A549 treated with RU486 at 1 μM for 4 hours (cell line): ENCODE results near the gene PRKACA. TPM values are rescaled to one million over a fixed set of nuclear protein-coding genes. Genes with fewer than 3 reads are reported as not detected.

Source experiments
- total RNA-seq: library from RNA; stranded (reverse); fragments of 200-300 nt; extraction: Qiagen RNA extraction; gene quantifications from 5 replicates; pipeline ENCODE4 v1.2.3, GENCODE V29; 2022; ENCODE audit warnings: low read depth

The PRKACA gene
- total RNA-seq: 31.1 to 34.9 TPM (median 33.2 TPM) in 5 replicates

GRCh38 chr19:14117668-14118164, at the start of gene PRKACA:
Gene PRKACA, minus strand, starts transcription at chr19:14117762. Its CDS starts 215 bp downstream, at chr19:14117547.

GRCh38 chr19:14136509-14137281, 19.1 kb upstream of the PRKACA start, which contains the start of gene ASF1B:
Gene ASF1B, minus strand, starts transcription at chr19:14136589. Its CDS starts 133 bp downstream, at chr19:14136456.

GRCh38 chr19:14090509-14091080, 27.0 kb downstream of the PRKACA start, which contains the start of gene SAMD1:
Gene SAMD1, minus strand, starts transcription at chr19:14090751.

GRCh38 chr19:14085309-14085995, 32.1 kb downstream of the PRKACA start, which contains the start of gene C19orf67:
Gene C19orf67, minus strand, starts transcription at chr19:14085783. Its CDS starts 156 bp downstream, at chr19:14085627.

DNA sequence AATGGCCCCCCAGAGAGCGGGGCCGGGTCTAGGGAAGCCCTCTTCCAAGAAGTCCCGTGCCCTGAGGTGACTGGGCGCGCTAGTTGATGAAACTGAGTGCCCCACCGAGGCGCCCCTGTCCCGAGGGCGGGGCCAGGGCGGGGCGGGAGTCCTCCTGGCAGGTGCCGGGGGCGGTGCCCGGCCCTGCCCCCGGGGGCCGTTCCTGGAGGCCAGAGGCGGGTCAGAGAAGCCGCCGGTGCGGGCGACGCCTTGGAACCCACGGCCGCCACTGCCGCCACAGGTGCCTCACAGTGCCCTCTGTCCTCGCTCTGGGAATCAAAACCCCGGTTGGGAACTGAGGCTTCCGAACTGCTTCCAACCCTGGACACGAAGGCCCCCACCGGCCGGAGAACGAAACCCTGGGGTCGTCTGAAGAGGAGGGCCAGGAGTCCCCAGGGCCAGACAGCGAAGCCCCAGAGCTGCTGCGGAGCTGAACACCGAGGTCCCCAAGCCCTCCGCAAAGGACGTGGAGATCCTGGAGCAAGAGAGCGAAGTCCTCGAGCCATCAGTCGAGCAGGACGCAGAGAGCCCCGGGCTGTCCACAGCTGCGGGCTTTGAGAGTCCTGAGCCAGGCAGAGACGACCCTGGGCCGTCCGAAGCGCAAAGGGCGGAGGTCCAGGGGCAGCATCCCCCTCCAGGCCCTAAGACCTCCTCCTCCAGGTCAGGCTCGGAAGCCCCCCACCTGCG, 44.9 kb downstream of the PRKACA start, which contains the start of gene MISP3:
MISP3 (plus strand) TSS at position 252 of the 726 bp plus-strand sequence. CDS start 524 bp downstream, outside the sequence.

DNA sequence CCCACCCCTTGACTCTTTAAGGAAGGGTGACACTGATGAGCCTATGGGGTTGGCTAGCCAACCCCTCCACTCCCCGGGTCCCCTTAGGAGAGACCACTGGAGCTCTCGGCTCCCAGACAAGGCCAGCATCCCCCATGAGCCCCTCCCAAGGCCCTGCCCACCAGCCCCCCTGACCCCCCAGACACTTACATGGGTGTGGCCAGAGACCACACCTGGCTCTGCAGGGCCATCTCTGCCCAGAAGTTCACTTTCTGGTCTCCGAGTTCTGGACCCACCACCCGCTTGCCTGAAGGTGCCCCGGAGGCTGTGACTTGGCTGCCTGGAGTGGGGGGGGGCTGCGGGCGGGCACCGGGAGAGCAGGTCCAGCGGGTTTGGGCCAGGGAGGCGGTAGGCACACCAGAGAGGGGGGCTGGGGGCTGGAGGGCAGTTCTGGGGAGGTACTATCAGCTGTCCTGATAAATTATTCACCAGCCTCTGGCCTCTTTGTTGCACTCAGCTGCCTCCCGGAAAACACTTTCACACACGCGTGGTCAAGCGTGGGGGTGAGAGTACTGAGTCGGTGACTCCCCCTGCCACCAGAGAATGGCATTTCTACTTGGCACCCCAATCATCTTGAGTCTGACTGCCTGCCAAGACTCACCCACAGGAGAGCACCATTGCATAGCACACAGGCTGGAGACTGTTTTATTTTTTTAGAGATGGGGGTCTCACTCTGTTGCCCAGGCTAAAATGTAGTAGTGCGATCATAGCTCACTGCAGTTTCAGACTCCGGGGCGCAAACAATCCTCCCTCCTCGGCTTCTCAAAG, 55.6 kb downstream of the PRKACA start, which contains the start of gene PALM3:
PALM3 (minus strand) TSS at position 326 of the 807 bp plus-strand sequence; CDS start at position 230, 96 bp downstream.

Other genes with a start within 250 kb of the PRKACA start
- gene NANOS3, start 240.6 kb downstream of the PRKACA start, total RNA-seq: 1.3 to 4.2 TPM (median 2.6 TPM) in 5 replicates
- gene BRME1, start 211.6 kb downstream of the PRKACA start, total RNA-seq: 0.16 to 0.62 TPM (median 0.39 TPM) in 5 replicates
- 7.6 to 10.6 TPM (median 9.4 TPM) in 5 replicates for gene CC2D1A, start 211.6 kb downstream of the PRKACA start, total RNA-seq
- gene PODNL1, start 179.3 kb downstream of the PRKACA start, total RNA-seq: 0.49 to 1.2 TPM (median 0.80 TPM) in 5 replicates
- 13.5 to 21.8 TPM (median 19.8 TPM) in 5 replicates for gene DCAF15, start 165.3 kb downstream of the PRKACA start, total RNA-seq
- gene RFX1, start 111.4 kb downstream of the PRKACA start, total RNA-seq: 3.1 to 6.5 TPM (median 5.4 TPM) in 5 replicates
- not detected in 5 replicates for gene RLN3, start 89.6 kb downstream of the PRKACA start, total RNA-seq
- gene IL27RA, start 86.0 kb downstream of the PRKACA start, total RNA-seq: 9.2 to 10.6 TPM (median 9.8 TPM) in 5 replicates
- 1.3 to 2.6 TPM (median 1.9 TPM) in 5 replicates for gene PALM3, start 55.7 kb downstream of the PRKACA start, total RNA-seq
- gene MISP3, start 45.0 kb downstream of the PRKACA start, total RNA-seq: 2.2 to 4.8 TPM (median 4.3 TPM) in 5 replicates
- gene C19orf67, start 32.0 kb downstream of the PRKACA start, total RNA-seq: not detected in 5 replicates
- gene SAMD1, start 27.0 kb downstream of the PRKACA start, total RNA-seq: 30.5 to 45.6 TPM (median 39.2 TPM) in 5 replicates
- gene ASF1B, start 18.8 kb upstream of the PRKACA start, total RNA-seq: 29.7 to 37.1 TPM (median 33.0 TPM) in 5 replicates
- 2.2 to 2.9 TPM (median 2.8 TPM) in 5 replicates for gene ADGRL1, start 88.4 kb upstream of the PRKACA start, total RNA-seq